ENCODE data around the gene ITGB3.

GRCh38 chr17:47210779-47211178 is 42.8 kb upstream of the ITGB3 start:
- no peak for TF ChIP-seq CTCF (IDR thresholded peaks at IDR 0.05; ENCODE audit: low read depth, low read length, poor library complexity, severe bottlenecking)
- no peak for TF ChIP-seq EZH2phosphoT487 (IDR thresholded peaks at IDR 0.05; ENCODE audit: borderline replicate concordance, low read length)

All from DOHH2 (cell line).